HCT116 (cell line): Measurements from ENCODE around the gene TENM3. TPM values are rescaled to one million over a fixed set of nuclear protein-coding genes. Genes with fewer than 3 reads are reported as not detected.

ENCODE experiments used
- ATAC-seq: fragments of 200-7000 bp; cut with Tn5 transposase; 2 replicates; pipeline ENCODE4 v1.9.1; 2020; ENCODE audit warnings: mild to moderate bottlenecking, moderate library complexity
- BruUV-seq: library from RNA; stranded (reverse); fragments of 400-500 nt; replicated peaks from 2 replicates; lab custom pipeline; 2021; lab: Mats Ljungman, UMichigan
- CTCF ChIA-PET: fragments of 300-600 bp; sonication (Branson Sonifier 250); formaldehyde crosslinking; loops from one replicate; lab custom pipeline; 2021; ENCODE audit warnings: antibody characterized with exemption; lab: Charles Lee
- POLR2A ChIA-PET: fragments of 300-600, 350-600 bp; sonication (Branson Sonifier 250); formaldehyde crosslinking; loops from one replicate; lab custom pipeline; 2021; ENCODE audit warnings: antibody characterized with exemption; lab: Charles Lee
- RAD21 ChIA-PET, 2 experiments: fragments of 300-600 bp; sonication (Branson Sonifier 250); formaldehyde crosslinking; loops; one replicate each; lab custom pipeline; 2023; ENCODE audit warnings: low total read pairs in 2 of 2; ENCODE audit not compliant: uncharacterized antibody in 2 of 2, unreplicated experiment in 2 of 2, low non-redundant PET in 1 of 2; lab: Charles Lee
- DNase-seq: peaks from one replicate; pipeline ENCODE4 v3.0.0-alpha.2; 2010; ENCODE audit warnings: low read depth, low spot score
- H2AFZ ChIP-seq: fragments of 200-600 bp; shearing (Covaris generic), sonication (generic); 2 replicates; pipeline ENCODE4 v1.6.1; 2017; ENCODE audit warnings: low read depth, mixed run types, mixed read lengths, antibody characterized with exemption, low read length; ENCODE audit not compliant: poor library complexity, severe bottlenecking
- H3K27ac ChIP-seq: 2 replicates; pipeline ENCODE4 v1.5.1; 2012; ENCODE audit warnings: low read depth, low read length
- H3K27me3 ChIP-seq: fragments of 200-600 bp; sonication (generic); 2 replicates; pipeline ENCODE4 v1.6.1; 2016; ENCODE audit warnings: mixed run types, low read length, mixed read lengths; ENCODE audit not compliant: insufficient read depth
- H3K36me3 ChIP-seq, 2 experiments: fragments of 200-500 bp in 1 of 2; fragments of 200-600 bp in 1 of 2; sonication (Bioruptor generic) in 1 of 2; sonication (generic) in 1 of 2; 2 replicates each; pipeline versions ENCODE4 v1.5.1 to v1.6.1; 2014 to 2016; ENCODE audit warnings: low read length in 2 of 2, inconsistent platforms in 1 of 2, mixed read lengths in 1 of 2, mixed run types in 1 of 2; ENCODE audit not compliant: insufficient read depth in 2 of 2, control insufficient read depth in 1 of 2
- H3K4me1 ChIP-seq, 2 experiments: fragments of 200-600 bp in 1 of 2; sonication (generic) in 1 of 2; 2 replicates each; pipeline versions ENCODE4 v1.5.1 to v1.6.1; 2012 to 2017; ENCODE audit warnings: low read length in 2 of 2, inconsistent platforms in 1 of 2, mild to moderate bottlenecking in 1 of 2, mixed read lengths in 1 of 2, mixed run types in 1 of 2, moderate library complexity in 1 of 2; ENCODE audit not compliant: insufficient read depth in 2 of 2, control insufficient read depth in 1 of 2
- H3K4me2 ChIP-seq: fragments of 200-600 bp; sonication (generic); 2 replicates; pipeline ENCODE4 v1.6.1; 2017; ENCODE audit warnings: mixed run types, low read length, mixed read lengths
- H3K4me3 ChIP-seq, 2 experiments: fragments of 200-600 bp in 1 of 2; sonication (generic) in 1 of 2; replicated peaks in 1 of 2; 2 replicates each; pipeline ENCODE4 v1.5.1; 2011 to 2016; ENCODE audit warnings: low read length in 2 of 2, control low read depth in 1 of 2, low read depth in 1 of 2, mild to moderate bottlenecking in 1 of 2, mixed read lengths in 1 of 2, mixed run types in 1 of 2
- H3K79me2 ChIP-seq: fragments of 200-600 bp; sonication (generic); 2 replicates; pipeline ENCODE4 v1.6.1; 2017; ENCODE audit warnings: mild to moderate bottlenecking, mixed run types, low read length, moderate library complexity, mixed read lengths; ENCODE audit not compliant: insufficient read depth
- H3K9ac ChIP-seq: fragments of 200-600 bp; sonication (generic); 2 replicates; pipeline ENCODE4 v1.6.1; 2016; ENCODE audit warnings: low read length, mixed read lengths
- H3K9me2 ChIP-seq: fragments of 200-600 bp; sonication (generic), shearing (Covaris generic); 2 replicates; pipeline ENCODE4 v1.6.1; 2017; ENCODE audit warnings: mixed run types, mild to moderate bottlenecking, moderate library complexity; ENCODE audit not compliant: insufficient read depth
- H3K9me3 ChIP-seq, 2 experiments: fragments of 200-500 bp in 1 of 2; fragments of 200-600 bp in 1 of 2; sonication (Bioruptor generic) in 1 of 2; sonication (generic) in 1 of 2; 2 replicates each; pipeline ENCODE4 v1.6.1; 2014 to 2017; ENCODE audit warnings: low read length in 2 of 2, mixed read lengths in 2 of 2, inconsistent platforms in 1 of 2, low read depth in 1 of 2, mild to moderate bottlenecking in 1 of 2, mixed run types in 1 of 2, moderate library complexity in 1 of 2; ENCODE audit not compliant: control insufficient read depth in 1 of 2, insufficient read depth in 1 of 2
- H4K20me1 ChIP-seq: fragments of 200-600 bp; sonication (generic), shearing (Covaris generic); 2 replicates; pipeline ENCODE4 v1.6.1; 2017; ENCODE audit warnings: mixed run types, mild to moderate bottlenecking, moderate library complexity; ENCODE audit not compliant: insufficient read depth
- EGR1 ChIP-seq: IDR thresholded peaks from 2 replicates; pipeline ENCODE4 v1.6.1; 2012; ENCODE audit warnings: low read depth
- ELF1 ChIP-seq: IDR thresholded peaks from 2 replicates; pipeline ENCODE4 v1.6.1; 2012; ENCODE audit warnings: low read depth, borderline replicate concordance
- JUND ChIP-seq: IDR thresholded peaks from 2 replicates; pipeline ENCODE4 v1.6.1; 2012
- POLR2AphosphoS5 ChIP-seq: IDR thresholded peaks from 2 replicates; pipeline ENCODE4 v1.6.1; 2011; ENCODE audit warnings: mild to moderate bottlenecking, low read depth, low read length, moderate library complexity
- RAD21 ChIP-seq: IDR thresholded peaks from 2 replicates; pipeline ENCODE4 v1.6.1; 2012; ENCODE audit warnings: low read depth, mild to moderate bottlenecking
- SRF ChIP-seq: IDR thresholded peaks from 2 replicates; pipeline ENCODE4 v1.6.1; 2012; ENCODE audit warnings: low read depth
- ZNF274 ChIP-seq: fragments of 200-500 bp; sonication (Bioruptor generic); IDR thresholded peaks from 2 replicates; pipeline ENCODE4 v1.6.1; 2014; ENCODE audit warnings: mild to moderate bottlenecking, low read depth, low read length, inconsistent platforms
- intact Hi-C: fragments of 100-400 bp; cut with micrococcal nuclease; formaldehyde crosslinking; loops from 2 replicates; pipeline ENCODE4 v1.10.0; 2022
- total RNA-seq: library from RNA; stranded (reverse); gene quantifications from one replicate; pipeline ENCODE4 v1.2.1, GENCODE V29; 2021; ENCODE audit not compliant: unreplicated experiment
- TF ChIP-seq, protein P1 (sequence below): IDR thresholded peaks from 2 replicates; pipeline ENCODE4 v1.6.1; 2012
- TF ChIP-seq, protein P2 (sequence below): IDR thresholded peaks from 2 replicates; pipeline ENCODE4 v1.6.1; 2012; ENCODE audit warnings: low read depth
- TF ChIP-seq, protein P3 (sequence below): IDR thresholded peaks from 2 replicates; pipeline ENCODE4 v1.6.1; 2012

Gene TENM3
- total RNA-seq, 1 experiment from 2014 or later: 0.54 TPM

DNA sequence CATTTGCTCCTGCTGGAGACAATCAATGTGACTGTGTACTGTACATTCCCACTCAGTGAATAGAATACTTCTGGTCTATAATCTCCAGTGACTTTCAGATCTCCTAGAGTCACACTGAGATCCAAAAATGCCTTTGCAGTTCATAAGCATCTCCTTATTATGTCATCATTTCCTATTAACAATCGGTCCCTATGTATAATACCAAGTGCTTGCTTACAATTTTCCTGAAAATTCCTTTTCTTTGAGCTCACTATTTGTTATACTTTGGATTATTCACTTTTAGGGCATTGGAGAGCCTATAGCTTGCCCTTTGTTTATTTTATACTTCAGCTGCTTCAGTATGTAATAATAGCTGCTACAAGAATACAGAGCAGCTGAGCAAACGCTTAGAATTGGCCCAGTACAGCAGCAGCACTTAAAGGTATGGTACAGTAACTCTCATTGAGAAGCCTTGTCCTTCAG, 361.0 kb downstream of the TENM3 start:
- Histone ChIP-seq H3K9ac (no peak overlapping the region), H3K9me3 (no peaks in the 10 kb centered on the region), H3K27me3 (peaks cover 47% of the 10 kb centered on the region), H3K4me3 (no peak overlapping the region), H3K4me1 (no peaks in the 10 kb centered on the region), H3K4me2 (no peak overlapping the region), H2AFZ (no peak overlapping the region), H3K79me2 (no peaks in the 10 kb centered on the region), H3K9me2 (no peaks in the 10 kb centered on the region), H3K27ac (no peak overlapping the region), H3K36me3 (no peaks in the 10 kb centered on the region), H4K20me1 (no peaks in the 10 kb centered on the region; the same call in 1 of the 2 replicates)
- DNase-seq (no peak), ATAC-seq (no peak)
- ChIA-PET POLR2A (no interaction called here), CTCF (no interaction called here), RAD21 (no interaction called here)
- TF ChIP-seq SRF (no peak), POLR2AphosphoS5 (no peak), ELF1 (no peak)
- TF ChIP-seq, protein P1, sequence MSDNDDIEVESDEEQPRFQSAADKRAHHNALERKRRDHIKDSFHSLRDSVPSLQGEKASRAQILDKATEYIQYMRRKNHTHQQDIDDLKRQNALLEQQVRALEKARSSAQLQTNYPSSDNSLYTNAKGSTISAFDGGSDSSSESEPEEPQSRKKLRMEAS: no peak
- intact Hi-C loops: no loop called here
- BruUV-seq: no TSS peak

DNA sequence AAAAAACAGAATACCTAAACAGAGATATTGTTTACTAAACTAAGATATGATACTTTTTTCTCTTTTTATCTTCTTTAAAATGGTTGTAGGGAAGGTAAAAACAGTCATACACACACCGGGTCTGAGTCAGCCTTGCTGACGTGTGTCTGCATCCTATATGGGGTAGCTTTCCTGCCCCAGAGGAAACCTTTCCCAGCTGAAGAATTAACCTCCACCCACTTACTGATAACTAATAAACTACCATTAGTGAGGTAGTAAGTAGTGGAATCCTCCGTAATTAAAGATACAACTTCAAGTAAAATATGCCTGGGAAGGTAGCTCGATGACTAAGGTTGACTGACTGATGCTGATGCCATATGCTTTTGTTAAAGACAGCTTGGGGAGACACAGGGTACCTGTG, 361.8 kb downstream of the TENM3 start:
- H3K9ac ChIP-seq: no peak overlapping the region
- H3K79me2 ChIP-seq: no peaks in the 10 kb centered on the region
- no peak overlapping the region for H3K4me2 ChIP-seq
- CTCF ChIA-PET: no interaction called here
- H3K27me3 ChIP-seq: peaks cover 51% of the 10 kb centered on the region
- no TSS peak for BruUV-seq
- H2AFZ ChIP-seq: no peak overlapping the region
- no peaks in the 10 kb centered on the region for H3K9me3 ChIP-seq
- intact Hi-C loops: no loop called here
- no peaks in the 10 kb centered on the region for H3K36me3 ChIP-seq
- POLR2A ChIA-PET: no interaction called here
- no peaks in the 10 kb centered on the region for H3K9me2 ChIP-seq
- DNase-seq: no peak
- RAD21 ChIA-PET: no interaction called here
- H3K4me3 ChIP-seq: no peak overlapping the region
- TF ChIP-seq ELF1 (no peak), EGR1 (no peak), ZNF274 (no peak), SRF (no peak), RAD21 (no peak), JUND (no peak)
- TF ChIP-seq, protein P2, sequence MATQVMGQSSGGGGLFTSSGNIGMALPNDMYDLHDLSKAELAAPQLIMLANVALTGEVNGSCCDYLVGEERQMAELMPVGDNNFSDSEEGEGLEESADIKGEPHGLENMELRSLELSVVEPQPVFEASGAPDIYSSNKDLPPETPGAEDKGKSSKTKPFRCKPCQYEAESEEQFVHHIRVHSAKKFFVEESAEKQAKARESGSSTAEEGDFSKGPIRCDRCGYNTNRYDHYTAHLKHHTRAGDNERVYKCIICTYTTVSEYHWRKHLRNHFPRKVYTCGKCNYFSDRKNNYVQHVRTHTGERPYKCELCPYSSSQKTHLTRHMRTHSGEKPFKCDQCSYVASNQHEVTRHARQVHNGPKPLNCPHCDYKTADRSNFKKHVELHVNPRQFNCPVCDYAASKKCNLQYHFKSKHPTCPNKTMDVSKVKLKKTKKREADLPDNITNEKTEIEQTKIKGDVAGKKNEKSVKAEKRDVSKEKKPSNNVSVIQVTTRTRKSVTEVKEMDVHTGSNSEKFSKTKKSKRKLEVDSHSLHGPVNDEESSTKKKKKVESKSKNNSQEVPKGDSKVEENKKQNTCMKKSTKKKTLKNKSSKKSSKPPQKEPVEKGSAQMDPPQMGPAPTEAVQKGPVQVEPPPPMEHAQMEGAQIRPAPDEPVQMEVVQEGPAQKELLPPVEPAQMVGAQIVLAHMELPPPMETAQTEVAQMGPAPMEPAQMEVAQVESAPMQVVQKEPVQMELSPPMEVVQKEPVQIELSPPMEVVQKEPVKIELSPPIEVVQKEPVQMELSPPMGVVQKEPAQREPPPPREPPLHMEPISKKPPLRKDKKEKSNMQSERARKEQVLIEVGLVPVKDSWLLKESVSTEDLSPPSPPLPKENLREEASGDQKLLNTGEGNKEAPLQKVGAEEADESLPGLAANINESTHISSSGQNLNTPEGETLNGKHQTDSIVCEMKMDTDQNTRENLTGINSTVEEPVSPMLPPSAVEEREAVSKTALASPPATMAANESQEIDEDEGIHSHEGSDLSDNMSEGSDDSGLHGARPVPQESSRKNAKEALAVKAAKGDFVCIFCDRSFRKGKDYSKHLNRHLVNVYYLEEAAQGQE: no peak
- TF ChIP-seq, protein P3, sequence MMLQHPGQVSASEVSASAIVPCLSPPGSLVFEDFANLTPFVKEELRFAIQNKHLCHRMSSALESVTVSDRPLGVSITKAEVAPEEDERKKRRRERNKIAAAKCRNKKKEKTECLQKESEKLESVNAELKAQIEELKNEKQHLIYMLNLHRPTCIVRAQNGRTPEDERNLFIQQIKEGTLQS: no peak
- no peak for ATAC-seq
- no peaks in the 10 kb centered on the region for H4K20me1 ChIP-seq
- H3K27ac ChIP-seq: no peak overlapping the region
- H3K4me1 ChIP-seq: no peaks in the 10 kb centered on the region
